HG02981 (cell line): Measurements from ENCODE around the gene RPLP2.

Experiments used
- ATAC-seq: cut with Tn5 transposase; IDR thresholded peaks from one replicate; pipeline ENCODE4 v1.9.1; 2021; ENCODE audit warnings: mild to moderate bottlenecking, moderate library complexity; ENCODE audit not compliant: unreplicated experiment

Gene RPLP2

DNA sequence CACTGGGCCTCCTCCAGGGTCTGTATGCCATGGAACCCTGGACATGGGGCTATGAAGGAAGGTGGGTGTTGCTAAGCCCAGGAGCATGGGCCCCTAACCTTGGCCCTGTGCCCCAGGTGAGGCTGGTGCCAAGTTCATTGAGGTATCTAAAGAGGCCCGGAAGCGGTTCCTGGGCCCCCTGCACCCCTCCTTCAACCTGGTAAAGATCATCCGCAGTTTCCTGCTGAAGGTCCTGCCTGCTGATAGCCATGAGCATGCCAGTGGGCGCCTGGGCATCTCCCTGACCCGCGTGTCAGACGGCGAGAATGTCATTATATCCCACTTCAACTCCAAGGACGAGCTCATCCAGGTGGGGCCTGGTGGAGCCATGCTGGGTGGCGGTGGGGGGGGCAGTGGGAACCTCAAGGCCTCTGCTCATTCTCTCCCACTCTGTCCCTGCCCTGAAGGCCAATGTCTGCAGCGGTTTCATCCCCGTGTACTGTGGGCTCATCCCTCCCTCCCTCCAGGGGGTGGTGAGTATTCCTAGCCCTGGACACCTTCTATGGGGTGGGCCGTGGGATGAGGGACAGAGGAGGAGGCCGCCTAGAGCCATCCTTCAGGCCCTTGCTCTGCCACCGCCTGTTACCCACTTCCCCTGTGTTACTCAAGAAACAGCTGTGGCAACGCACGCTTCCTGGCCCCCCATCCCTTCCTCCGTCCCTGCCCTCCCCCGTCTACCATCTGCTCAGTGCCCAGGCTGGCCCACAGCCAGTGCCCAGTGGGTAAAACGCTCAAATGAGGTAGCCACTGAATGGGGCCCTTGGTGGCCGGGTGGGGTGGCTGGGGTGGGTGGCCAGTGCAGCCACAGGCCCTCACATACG, 12.0 kb downstream of the RPLP2 start:
- ATAC-seq = no peak

GRCh38 chr11:823441-824291, 13.9 kb downstream of the RPLP2 start:
- no peak for ATAC-seq

- ATAC-seq = no peak
These were observed 14.6 kb downstream of the RPLP2 start for GRCh38 chr11:824292-824880.

DNA sequence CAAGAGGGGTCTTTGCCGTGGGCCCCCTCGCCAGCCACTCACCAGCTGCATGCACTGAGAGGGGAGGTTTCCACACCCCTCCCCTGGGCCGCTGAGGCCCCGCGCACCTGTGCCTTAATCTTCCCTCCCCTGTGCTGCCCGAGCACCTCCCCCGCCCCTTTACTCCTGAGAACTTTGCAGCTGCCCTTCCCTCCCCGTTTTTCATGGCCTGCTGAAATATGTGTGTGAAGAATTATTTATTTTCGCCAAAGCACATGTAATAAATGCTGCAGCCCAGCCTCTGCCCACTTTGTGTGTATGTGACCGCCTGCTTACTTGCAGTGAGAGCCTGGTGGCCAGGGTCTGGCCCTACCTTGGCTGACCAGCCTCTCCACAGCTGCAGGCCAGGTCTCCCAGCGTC, 15.2 kb downstream of the RPLP2 start:
- no peak for ATAC-seq

- no peak for ATAC-seq
These were observed 15.8 kb downstream of the RPLP2 start for GRCh38 chr11:825366-826226.

- ATAC-seq = no peak
These were observed 16.5 kb downstream of the RPLP2 start for GRCh38 chr11:826227-826621.

- ATAC-seq = no peak
These were observed 17.0 kb downstream of the RPLP2 start for GRCh38 chr11:826836-827145.

DNA sequence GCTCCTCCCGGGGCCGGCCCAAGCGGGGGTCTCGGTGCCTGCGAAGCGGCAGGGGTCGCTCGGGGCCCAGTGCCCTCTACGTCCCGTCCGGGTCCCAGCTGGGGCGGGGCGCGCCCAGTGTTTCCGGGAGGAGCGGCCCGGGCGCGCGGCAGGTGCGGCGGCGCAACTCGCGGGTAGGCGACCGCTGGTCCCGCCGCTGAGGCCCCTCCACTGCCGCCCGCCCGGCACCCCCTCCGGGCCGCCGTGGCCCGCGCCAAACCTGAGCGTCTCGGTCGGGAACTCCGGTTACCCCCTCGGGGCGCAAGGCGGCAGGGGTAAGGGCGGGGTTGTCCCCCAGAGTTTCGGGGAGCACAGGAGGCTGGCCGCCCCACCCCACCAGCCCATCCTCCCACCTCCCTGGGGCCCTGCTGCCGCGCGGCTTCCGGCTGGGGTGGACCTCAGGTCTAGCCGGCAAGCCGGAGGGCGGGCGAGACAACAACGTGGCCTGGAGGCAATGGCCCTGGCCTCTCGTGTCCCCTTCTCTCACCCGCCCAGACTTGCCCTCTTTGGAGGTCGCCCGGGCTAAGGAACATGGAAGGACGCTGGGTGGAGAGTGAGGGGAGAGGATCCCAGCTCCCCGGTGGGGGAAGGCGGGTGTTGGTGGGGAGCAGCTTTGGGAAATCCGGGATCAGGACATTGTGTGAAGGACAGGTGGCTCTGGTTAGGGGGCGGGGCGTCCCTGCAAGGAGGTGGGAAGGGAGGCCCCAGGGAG, 17.6 kb downstream of the RPLP2 start:
- no peak for ATAC-seq

- no peak for ATAC-seq
These were observed 18.1 kb downstream of the RPLP2 start, which contains the start of gene CRACR2B for GRCh38 chr11:827897-828192. TSS of gene CRACR2B (plus strand) at chr11:827919. CDS start at chr11:828608, 689 bp downstream.

DNA sequence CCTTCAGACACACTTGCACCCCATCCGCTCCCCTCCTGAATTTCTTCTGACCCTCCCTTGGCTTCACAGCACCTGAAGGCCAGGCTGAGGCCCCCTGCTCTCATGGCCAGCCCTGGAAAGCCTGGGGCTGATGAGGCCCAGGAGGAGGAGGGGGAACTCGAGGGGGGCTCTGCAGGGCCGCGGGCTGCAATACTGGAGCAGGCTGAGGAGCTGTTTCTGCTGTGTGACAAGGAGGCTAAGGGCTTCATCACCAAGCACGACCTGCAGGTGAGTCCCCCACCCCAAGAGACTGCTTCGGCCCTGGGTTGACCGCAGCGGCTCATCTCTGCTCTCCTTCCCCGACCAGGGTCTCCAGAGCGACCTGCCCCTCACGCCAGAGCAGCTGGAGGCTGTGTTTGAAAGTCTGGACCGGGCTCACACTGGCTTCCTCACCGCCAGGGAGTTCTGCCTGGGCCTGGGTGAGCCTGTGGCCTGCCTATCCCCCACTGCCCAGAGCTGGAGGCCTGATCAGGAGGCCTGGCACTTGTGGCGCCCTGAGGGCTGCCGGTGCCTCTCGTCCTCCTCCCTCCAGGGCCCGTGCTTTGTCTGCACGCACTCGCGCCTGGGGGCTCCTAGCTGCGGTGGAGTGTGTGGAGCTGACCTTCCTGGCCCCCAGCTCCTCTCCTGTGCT, 18.9 kb downstream of the RPLP2 start:
- no peak for ATAC-seq

GRCh38 chr11:829176-829846, 19.5 kb downstream of the RPLP2 start:
- ATAC-seq = no peak

DNA sequence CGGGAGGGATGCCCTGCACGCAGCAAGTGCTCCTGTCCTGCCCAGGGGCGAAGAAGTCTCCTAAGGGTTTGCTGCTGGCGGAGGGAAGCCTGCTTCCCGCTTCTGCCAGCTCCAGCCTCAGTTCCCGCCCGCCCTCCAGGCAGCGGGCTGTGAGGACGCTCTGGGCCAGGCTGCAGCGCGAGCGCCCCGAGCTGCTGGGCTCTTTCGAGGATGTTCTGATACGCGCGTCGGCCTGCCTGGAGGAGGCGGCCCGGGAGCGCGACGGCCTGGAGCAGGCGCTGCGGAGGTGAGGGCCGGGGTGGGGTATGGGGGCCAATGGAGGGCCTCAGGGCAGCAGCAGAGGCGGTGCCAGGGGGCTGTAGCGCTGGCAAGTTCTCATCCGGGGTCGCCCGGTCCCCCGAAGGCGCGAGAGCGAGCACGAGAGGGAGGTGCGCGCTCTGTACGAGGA, 20.1 kb downstream of the RPLP2 start:
- ATAC-seq = no peak

GRCh38 chr11:830295-831117, 20.7 kb downstream of the RPLP2 start:
- no peak for ATAC-seq

GRCh38 chr11:831118-831864, 21.5 kb downstream of the RPLP2 start:
- ATAC-seq = no peak

DNA sequence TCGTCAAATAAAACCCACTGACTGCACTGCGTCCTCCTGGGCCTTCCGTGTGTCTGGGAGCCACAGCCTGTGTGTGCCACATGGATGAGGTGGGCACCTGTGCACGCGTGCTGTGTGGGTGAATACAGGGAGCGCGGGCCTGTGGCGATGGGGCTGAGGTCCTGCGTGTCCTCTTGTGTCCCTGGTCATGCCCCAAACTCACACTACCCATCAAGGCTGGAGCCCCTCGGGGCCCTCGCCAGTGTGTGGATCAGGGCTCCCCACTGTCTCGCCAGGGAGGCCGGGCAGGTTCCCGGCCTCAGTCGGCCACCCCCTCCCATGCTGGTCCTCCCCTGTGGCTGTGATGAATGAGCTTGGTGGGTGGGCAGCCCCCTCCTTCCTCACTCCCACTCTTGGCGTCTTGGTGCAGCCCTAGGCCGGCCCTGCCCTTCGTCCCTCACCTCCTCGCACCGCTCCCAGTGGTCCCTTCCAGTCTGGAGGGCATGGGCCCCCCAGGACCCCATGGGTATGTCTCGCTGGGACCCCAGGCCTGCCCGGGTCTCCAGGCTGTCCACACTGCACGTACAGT, 22.3 kb downstream of the RPLP2 start:
- no peak for ATAC-seq

GRCh38 chr11:832529-833113, 22.9 kb downstream of the RPLP2 start, which contains the start of gene CD151:
TSS of gene CD151 (plus strand) at chr11:832952. CDS start at chr11:836070, 3,118 bp downstream.
- peak; percentile 40 for ATAC-seq
